K562 (cell line): ENCODE measurements around the gene DDX18.

Experiments used
- NR0B1 ChIP-seq: fragments of 450-650 bp; IDR thresholded peaks from one replicate; pipeline ENCODE4 v1.6.1; 2018; ENCODE audit warnings: mild to moderate bottlenecking, moderate library complexity; ENCODE audit not compliant: partially characterized antibody
- TARDBP ChIP-seq: fragments of 450-650 bp; IDR thresholded peaks from 2 replicates; pipeline ENCODE4 v1.6.1; 2016

DNA sequence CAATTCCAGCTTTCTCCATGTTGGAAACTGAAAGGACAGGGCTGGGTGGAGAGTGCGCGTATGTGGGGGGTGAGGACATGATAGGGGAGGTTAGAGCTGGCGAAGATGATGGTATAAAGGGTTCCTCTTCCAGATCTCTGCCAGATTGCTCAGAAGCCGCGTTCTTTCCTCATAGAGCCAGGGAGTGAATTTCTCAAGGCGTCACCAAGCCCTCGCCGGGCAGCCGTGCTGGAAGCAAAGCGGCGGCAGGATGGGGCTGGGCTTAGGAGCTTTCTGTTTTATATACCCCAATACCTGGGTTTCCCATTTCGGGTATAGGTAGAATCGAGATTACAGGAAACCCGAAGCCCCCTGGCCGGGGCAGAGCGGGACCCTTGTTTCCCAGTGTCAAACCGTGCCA is 43.8 kb downstream of the DDX18 start:
- TF ChIP-seq NR0B1 (no peak), TARDBP (no peak)
